Measurements from ENCODE around the gene AIRE. TPM values are rescaled to one million over a fixed set of nuclear protein-coding genes. Genes with fewer than 3 reads are reported as not detected.
A peak's percentile ranks its signal among the peaks of the same experiment; 100 is the strongest.

AIRE gene
- total RNA-seq, 4 donors from 2014 or later: not detected

DNA sequence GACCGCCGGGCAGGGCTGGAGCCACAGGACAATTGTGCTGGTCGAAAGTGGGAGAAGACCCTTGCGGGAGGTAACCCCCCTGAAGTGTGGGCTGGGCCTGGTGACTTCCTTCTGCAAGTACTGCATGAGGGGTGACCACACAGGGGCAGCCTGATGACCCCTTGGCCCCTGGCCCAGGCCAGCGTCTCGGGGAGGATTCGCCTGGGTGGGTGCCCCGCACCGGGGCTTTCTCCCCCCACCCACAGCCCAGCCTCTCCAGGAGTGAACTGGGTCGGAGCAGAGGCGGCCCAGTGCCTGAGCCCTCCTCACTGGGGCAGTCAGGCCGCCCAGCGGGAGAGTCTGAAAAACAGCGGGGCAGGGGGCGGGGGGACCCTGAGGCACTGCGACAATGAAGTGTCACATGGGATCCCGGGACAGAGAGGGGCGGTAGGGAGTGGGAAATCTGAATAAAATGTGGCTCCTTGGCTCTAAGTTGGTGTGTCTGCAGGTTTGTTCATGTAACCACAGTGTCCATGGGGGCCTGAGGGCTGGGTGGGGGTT, 22.4 kb upstream of the AIRE start:
- intact Hi-C loops (cut with DNase I): no loop called here
- H3K4me3 ChIP-seq: no peak overlapping the region
- WGBS: 59% methylated on average over 11 of the region's 18 CpGs
- no peaks in the 10 kb centered on the region for H3K4me1 ChIP-seq
- no peaks in the 10 kb centered on the region for H3K36me3 ChIP-seq
- no peak for DNase-seq (ENCODE audit: extremely low spot score)
- peaks cover 0 to 34% (median 0%) of the 10 kb centered on the region in 4 donors for H3K27me3 ChIP-seq
- peaks cover 0 to 9% (median 5%) of the 10 kb centered on the region in 4 donors for H3K9me3 ChIP-seq
- TF ChIP-seq, protein P1, sequence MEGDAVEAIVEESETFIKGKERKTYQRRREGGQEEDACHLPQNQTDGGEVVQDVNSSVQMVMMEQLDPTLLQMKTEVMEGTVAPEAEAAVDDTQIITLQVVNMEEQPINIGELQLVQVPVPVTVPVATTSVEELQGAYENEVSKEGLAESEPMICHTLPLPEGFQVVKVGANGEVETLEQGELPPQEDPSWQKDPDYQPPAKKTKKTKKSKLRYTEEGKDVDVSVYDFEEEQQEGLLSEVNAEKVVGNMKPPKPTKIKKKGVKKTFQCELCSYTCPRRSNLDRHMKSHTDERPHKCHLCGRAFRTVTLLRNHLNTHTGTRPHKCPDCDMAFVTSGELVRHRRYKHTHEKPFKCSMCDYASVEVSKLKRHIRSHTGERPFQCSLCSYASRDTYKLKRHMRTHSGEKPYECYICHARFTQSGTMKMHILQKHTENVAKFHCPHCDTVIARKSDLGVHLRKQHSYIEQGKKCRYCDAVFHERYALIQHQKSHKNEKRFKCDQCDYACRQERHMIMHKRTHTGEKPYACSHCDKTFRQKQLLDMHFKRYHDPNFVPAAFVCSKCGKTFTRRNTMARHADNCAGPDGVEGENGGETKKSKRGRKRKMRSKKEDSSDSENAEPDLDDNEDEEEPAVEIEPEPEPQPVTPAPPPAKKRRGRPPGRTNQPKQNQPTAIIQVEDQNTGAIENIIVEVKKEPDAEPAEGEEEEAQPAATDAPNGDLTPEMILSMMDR (IDR thresholded peaks at IDR 0.05): no peak
- TF ChIP-seq EP300 (IDR thresholded peaks at IDR 0.05): no peak
- TF ChIP-seq POLR2A (IDR thresholded peaks at IDR 0.05; ENCODE audit: low read depth): no peak
- no peak for TF ChIP-seq POLR2AphosphoS5 (IDR thresholded peaks at IDR 0.05)
- no peak overlapping the region for H3K27ac ChIP-seq (replicated peaks in 1 of 4)

DNA sequence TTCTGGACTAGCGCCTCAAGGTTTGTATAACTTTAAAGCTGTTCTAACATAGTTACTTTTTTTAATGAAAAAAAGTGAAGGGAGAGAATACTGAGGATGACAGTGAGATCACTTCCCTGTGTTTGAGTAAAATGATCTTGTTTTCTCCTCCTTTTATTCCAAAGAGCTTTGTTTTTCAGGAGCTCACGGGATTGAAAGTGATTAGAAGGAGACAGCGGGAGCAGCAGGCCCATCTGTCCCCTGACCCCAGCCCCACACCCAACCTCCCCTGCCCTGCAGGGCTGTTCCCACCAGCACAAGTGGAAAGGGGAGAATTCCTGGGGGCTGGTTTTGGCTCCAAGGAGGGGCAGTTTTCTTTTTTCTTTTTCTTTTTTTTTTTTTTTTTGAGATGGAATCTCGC, 21.9 kb upstream of the AIRE start:
- TF ChIP-seq POLR2AphosphoS5 (IDR thresholded peaks at IDR 0.05) (no peak), POLR2A (IDR thresholded peaks at IDR 0.05; ENCODE audit: low read depth) (no peak), EP300 (IDR thresholded peaks at IDR 0.05) (no peak)
- TF ChIP-seq, protein P1 (IDR thresholded peaks at IDR 0.05): no peak
- intact Hi-C loops (cut with DNase I): no loop called here
- H3K4me3 ChIP-seq: no peak overlapping the region
- H3K27ac ChIP-seq (replicated peaks in 1 of 4): no peak overlapping the region
- peaks cover 0 to 9% (median 5%) of the 10 kb centered on the region in 4 donors for H3K9me3 ChIP-seq
- H3K36me3 ChIP-seq: no peaks in the 10 kb centered on the region
- peaks cover 0 to 29% (median 0%) of the 10 kb centered on the region in 4 donors for H3K27me3 ChIP-seq
- DNase-seq (ENCODE audit: extremely low spot score): no peak
- WGBS: 88% methylated on average over 4 of the region's 4 CpGs
- no peaks in the 10 kb centered on the region for H3K4me1 ChIP-seq

DNA sequence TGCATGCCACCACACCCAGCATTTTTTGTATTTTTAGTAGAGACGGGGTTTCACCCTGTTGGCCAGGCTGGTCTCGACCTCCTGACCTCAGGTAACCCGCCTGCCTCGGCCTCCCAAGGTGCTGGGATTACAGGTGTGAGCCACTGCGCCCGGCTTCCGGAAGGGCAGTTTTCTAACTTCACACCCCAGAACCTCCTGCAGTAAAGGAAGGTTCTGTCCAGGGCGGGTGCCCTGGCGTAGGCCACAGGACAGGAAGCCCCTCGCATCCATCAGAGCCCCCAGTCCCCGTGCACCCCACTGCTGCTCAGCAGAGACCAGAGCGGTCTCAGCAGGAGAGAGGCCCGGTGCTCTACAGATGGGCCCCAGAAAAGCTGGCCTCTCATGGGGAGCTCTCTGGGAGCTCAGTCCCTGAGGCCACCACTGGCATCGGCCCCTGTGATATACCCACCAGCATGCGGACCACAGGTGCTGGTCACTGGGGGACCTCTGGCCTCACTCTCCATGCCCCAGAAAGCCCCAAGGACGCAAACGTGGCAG, 19.9 kb upstream of the AIRE start:
- intact Hi-C loops (cut with DNase I): no loop called here
- no peak overlapping the region for H3K4me3 ChIP-seq
- no peaks in the 10 kb centered on the region for H3K4me1 ChIP-seq
- H3K27ac ChIP-seq (replicated peaks in 1 of 4): no peak overlapping the region
- peaks cover 0 to 29% (median 0%) of the 10 kb centered on the region in 4 donors for H3K27me3 ChIP-seq
- no peaks in the 10 kb centered on the region for H3K9me3 ChIP-seq
- DNase-seq (ENCODE audit: extremely low spot score): no peak
- TF ChIP-seq EP300 (IDR thresholded peaks at IDR 0.05) (no peak), POLR2A (IDR thresholded peaks at IDR 0.05; ENCODE audit: low read depth) (no peak), POLR2AphosphoS5 (IDR thresholded peaks at IDR 0.05) (no peak)
- TF ChIP-seq, protein P1 (IDR thresholded peaks at IDR 0.05): no peak
- no peaks in the 10 kb centered on the region for H3K36me3 ChIP-seq
- 98% methylated on average over 10 of the region's 17 CpGs for WGBS

DNA sequence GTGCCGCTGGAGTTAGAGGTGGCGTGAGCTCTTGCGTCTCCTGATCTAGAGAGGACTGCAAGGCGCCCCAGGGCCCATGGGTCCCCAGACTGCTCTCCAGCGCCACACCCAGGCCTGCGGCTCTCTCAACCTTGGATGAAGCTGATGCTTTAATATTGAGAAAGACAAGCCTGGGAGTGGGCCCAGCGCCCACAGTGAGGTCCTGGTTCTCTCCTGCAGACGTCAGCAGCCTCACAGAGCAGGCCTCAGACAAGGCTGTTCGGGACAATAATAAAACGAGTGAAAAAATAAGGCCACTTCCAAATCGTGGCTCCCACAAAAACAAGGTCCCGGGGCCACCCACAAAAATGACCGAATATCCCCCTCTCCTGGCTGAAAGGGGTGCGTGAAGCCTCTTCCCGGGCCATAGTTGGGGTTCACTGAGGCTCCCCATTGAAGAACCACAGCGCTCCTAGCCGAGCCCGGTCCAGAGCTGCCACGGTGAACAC, 18.0 kb upstream of the AIRE start:
- TF ChIP-seq POLR2AphosphoS5 (IDR thresholded peaks at IDR 0.05): no peak
- TF ChIP-seq, protein P1 (IDR thresholded peaks at IDR 0.05): peak in 1 of 3 experiments; percentile 19
- Histone ChIP-seq H3K27ac (replicated peaks in 1 of 4) (no peak overlapping the region), H3K4me3 (no peak overlapping the region), H3K36me3 (no peaks in the 10 kb centered on the region), H3K27me3 (peaks cover 0 to 24% (median 0%) of the 10 kb centered on the region in 4 donors), H3K9me3 (no peaks in the 10 kb centered on the region), H3K4me1 (no peaks in the 10 kb centered on the region)
- no peak for DNase-seq (ENCODE audit: extremely low spot score)
- whole genome bisulfite sequencing: 74% methylated on average over 19 of the region's 19 CpGs
- intact Hi-C loops (cut with DNase I): no loop called here
